CD4-positive, alpha-beta T cell treated with Interleukin-12 subunit alpha and Interleukin-12 subunit beta, for 1 hour (primary cell): Measurements from ENCODE around the gene LDLRAD1.
"Not testable (repeated sequence)": the region's sequence is repeated elsewhere in the genome, so short reads cannot be mapped to it uniquely, and the experiment has no call there.

Source experiments
- DNase-seq: peaks from one replicate; pipeline ENCODE4 v3.0.0-alpha.2; 2020

LDLRAD1 gene

GRCh38 chr1:54016343-54017282, 1.4 kb downstream of the LDLRAD1 start:
- no peak for DNase-seq

GRCh38 chr1:54014009-54014629, 3.9 kb downstream of the LDLRAD1 start:
- no peak for DNase-seq

GRCh38 chr1:54013393-54014008, 4.5 kb downstream of the LDLRAD1 start:
- no peak for DNase-seq

- DNase-seq: no peak
Observed at GRCh38 chr1:54012863-54013262, 5.1 kb downstream of the LDLRAD1 start.

- DNase-seq: no peak
Observed at GRCh38 chr1:54012008-54012325, 6.0 kb downstream of the LDLRAD1 start.

GRCh38 chr1:54011316-54012007, 6.5 kb downstream of the LDLRAD1 start:
- DNase-seq: no peak

GRCh38 chr1:54010415-54011117, 7.4 kb downstream of the LDLRAD1 start:
- no peak for DNase-seq

GRCh38 chr1:54009406-54009805, 8.6 kb downstream of the LDLRAD1 start:
- DNase-seq: no peak

- DNase-seq: no peak
Observed at GRCh38 chr1:54008876-54009275, 9.1 kb downstream of the LDLRAD1 start.

- DNase-seq: no peak
Observed at GRCh38 chr1:54007613-54008012, 10.4 kb downstream of the LDLRAD1 start.

GRCh38 chr1:54006508-54006907, 11.5 kb downstream of the LDLRAD1 start:
- DNase-seq: no peak

- no peak for DNase-seq
Observed at GRCh38 chr1:54004481-54005049, 13.4 kb downstream of the LDLRAD1 start.

- DNase-seq: not testable (repeated sequence)
Observed at GRCh38 chr1:54003750-54004480, 14.1 kb downstream of the LDLRAD1 start.

GRCh38 chr1:54003249-54003646, 14.7 kb downstream of the LDLRAD1 start:
- no peak for DNase-seq

- no peak for DNase-seq
Observed at GRCh38 chr1:54002544-54003248, 15.3 kb downstream of the LDLRAD1 start.

GRCh38 chr1:54001591-54001990, 16.4 kb downstream of the LDLRAD1 start:
- no peak for DNase-seq

GRCh38 chr1:53999920-54000319, 18.1 kb downstream of the LDLRAD1 start:
- no peak for DNase-seq

GRCh38 chr1:53998223-53998622, 19.8 kb downstream of the LDLRAD1 start:
- no peak for DNase-seq

GRCh38 chr1:53995683-53996082, 22.3 kb downstream of the LDLRAD1 start:
- no peak for DNase-seq

GRCh38 chr1:53994516-53994915, 23.5 kb downstream of the LDLRAD1 start:
- not testable (repeated sequence) for DNase-seq
